IPS-18a (cell line): Measurements from ENCODE around the gene ADCY3.

ENCODE experiments used
- H3K27ac ChIP-seq: one replicate; pipeline ENCODE4 v1.5.1; 2013; ENCODE audit warnings: low read length
- H3K27me3 ChIP-seq: one replicate; pipeline ENCODE4 v1.6.1; 2013; ENCODE audit warnings: mild to moderate bottlenecking, low read length; ENCODE audit not compliant: control insufficient read depth, insufficient read depth
- H3K36me3 ChIP-seq: one replicate; pipeline ENCODE4 v1.6.1; 2013; ENCODE audit warnings: low read depth, low read length; ENCODE audit not compliant: control insufficient read depth
- H3K4me1 ChIP-seq: one replicate; pipeline ENCODE4 v1.6.1; 2013; ENCODE audit warnings: low read depth, low read length; ENCODE audit not compliant: control insufficient read depth
- H3K4me3 ChIP-seq: one replicate; pipeline ENCODE4 v1.5.1; 2013; ENCODE audit warnings: low read length
- H3K9ac ChIP-seq: one replicate; pipeline ENCODE4 v1.6.1; 2013; ENCODE audit warnings: mild to moderate bottlenecking, low read length, moderate library complexity
- H3K9me3 ChIP-seq: one replicate; pipeline ENCODE4 v1.6.1; 2013; ENCODE audit warnings: low read depth, low read length; ENCODE audit not compliant: control insufficient read depth

Gene ADCY3

GRCh38 chr2:24915175-24915574, 4.9 kb downstream of the ADCY3 start:
- Histone ChIP-seq H3K4me1 (no peaks in the 10 kb centered on the region), H3K36me3 (no peaks in the 10 kb centered on the region), H3K9ac (no peak overlapping the region), H3K4me3 (no peak overlapping the region), H3K9me3 (no peaks in the 10 kb centered on the region), H3K27ac (no peak overlapping the region), H3K27me3 (no peaks in the 10 kb centered on the region)

- H3K9me3 ChIP-seq = no peaks in the 10 kb centered on the region
- H3K27me3 ChIP-seq = no peaks in the 10 kb centered on the region
- no peak overlapping the region for H3K27ac ChIP-seq
- no peaks in the 10 kb centered on the region for H3K36me3 ChIP-seq
- H3K4me3 ChIP-seq = no peak overlapping the region
- H3K9ac ChIP-seq = no peak overlapping the region
- H3K4me1 ChIP-seq = no peaks in the 10 kb centered on the region
Observed at GRCh38 chr2:24914713-24915112, 5.3 kb downstream of the ADCY3 start.

GRCh38 chr2:24913911-24914310, 6.1 kb downstream of the ADCY3 start:
- Histone ChIP-seq H3K9ac (no peak overlapping the region), H3K27ac (no peak overlapping the region), H3K9me3 (no peaks in the 10 kb centered on the region), H3K4me1 (no peaks in the 10 kb centered on the region), H3K4me3 (no peak overlapping the region), H3K36me3 (no peaks in the 10 kb centered on the region), H3K27me3 (no peaks in the 10 kb centered on the region)

- Histone ChIP-seq H3K9ac (no peak overlapping the region), H3K36me3 (no peaks in the 10 kb centered on the region), H3K4me3 (no peak overlapping the region)
Observed at GRCh38 chr2:24912986-24913385, 7.1 kb downstream of the ADCY3 start.

GRCh38 chr2:24912523-24912922, 7.5 kb downstream of the ADCY3 start:
- no peak overlapping the region for H3K4me3 ChIP-seq
- H3K9me3 ChIP-seq = no peaks in the 10 kb centered on the region
- no peaks in the 10 kb centered on the region for H3K4me1 ChIP-seq
- no peak overlapping the region for H3K27ac ChIP-seq
- no peaks in the 10 kb centered on the region for H3K36me3 ChIP-seq
- H3K27me3 ChIP-seq = no peaks in the 10 kb centered on the region
- H3K9ac ChIP-seq = no peak overlapping the region

More at GRCh38 chr2:24912986-24913385, 7.1 kb downstream of the ADCY3 start:
- no peak overlapping the region for H3K27ac ChIP-seq
- no peaks in the 10 kb centered on the region for H3K9me3 ChIP-seq
- no peaks in the 10 kb centered on the region for H3K27me3 ChIP-seq
- H3K4me1 ChIP-seq = no peaks in the 10 kb centered on the region

GRCh38 chr2:24910245-24910644, 9.8 kb downstream of the ADCY3 start:
- Histone ChIP-seq H3K36me3 (no peaks in the 10 kb centered on the region), H3K4me3 (no peak overlapping the region)

GRCh38 chr2:24909555-24910177, 10.4 kb downstream of the ADCY3 start:
- Histone ChIP-seq H3K27me3 (no peaks in the 10 kb centered on the region), H3K27ac (no peak overlapping the region), H3K9me3 (no peaks in the 10 kb centered on the region), H3K36me3 (no peaks in the 10 kb centered on the region), H3K9ac (no peak overlapping the region), H3K4me3 (no peak overlapping the region), H3K4me1 (no peaks in the 10 kb centered on the region)

More at GRCh38 chr2:24910245-24910644, 9.8 kb downstream of the ADCY3 start:
- Histone ChIP-seq H3K27me3 (no peaks in the 10 kb centered on the region), H3K9ac (no peak overlapping the region), H3K27ac (no peak overlapping the region), H3K9me3 (no peaks in the 10 kb centered on the region), H3K4me1 (no peaks in the 10 kb centered on the region)

- no peak overlapping the region for H3K9ac ChIP-seq
- H3K27me3 ChIP-seq = no peaks in the 10 kb centered on the region
- no peak overlapping the region for H3K27ac ChIP-seq
- no peak overlapping the region for H3K4me3 ChIP-seq
- H3K4me1 ChIP-seq = peaks cover 3% of the 10 kb centered on the region
- H3K9me3 ChIP-seq = no peaks in the 10 kb centered on the region
- H3K36me3 ChIP-seq = no peaks in the 10 kb centered on the region
Observed at GRCh38 chr2:24908461-24908901, 11.6 kb downstream of the ADCY3 start.

GRCh38 chr2:24907116-24907515, 12.9 kb downstream of the ADCY3 start:
- H3K9me3 ChIP-seq = no peaks in the 10 kb centered on the region

GRCh38 chr2:24906466-24906865, 13.6 kb downstream of the ADCY3 start:
- H3K4me1 ChIP-seq = peaks cover 3% of the 10 kb centered on the region
- H3K9ac ChIP-seq = no peak overlapping the region
- H3K9me3 ChIP-seq = no peaks in the 10 kb centered on the region
- no peaks in the 10 kb centered on the region for H3K36me3 ChIP-seq
- no peak overlapping the region for H3K4me3 ChIP-seq
- no peaks in the 10 kb centered on the region for H3K27me3 ChIP-seq
- no peak overlapping the region for H3K27ac ChIP-seq

More at GRCh38 chr2:24907116-24907515, 12.9 kb downstream of the ADCY3 start:
- Histone ChIP-seq H3K4me3 (no peak overlapping the region), H3K4me1 (peaks cover 3% of the 10 kb centered on the region), H3K27ac (no peak overlapping the region), H3K36me3 (no peaks in the 10 kb centered on the region), H3K27me3 (no peaks in the 10 kb centered on the region), H3K9ac (no peak overlapping the region)

GRCh38 chr2:24903161-24904103, 16.6 kb downstream of the ADCY3 start:
- Histone ChIP-seq H3K4me1 (peaks cover 9% of the 10 kb centered on the region), H3K27ac (no peak overlapping the region), H3K4me3 (no peak overlapping the region), H3K36me3 (no peaks in the 10 kb centered on the region), H3K27me3 (no peaks in the 10 kb centered on the region), H3K9ac (no peak overlapping the region), H3K9me3 (no peaks in the 10 kb centered on the region)
